Spleen (tissue), 7 donors: ENCODE data around the gene ABCC10.

Source experiments
- POLR2A ChIP-seq, 3 donors: fragments of 450-650 bp; IDR thresholded peaks; one replicate each; pipeline ENCODE4 v1.5.1; 2017; ENCODE audit warnings: antibody characterized with exemption in 3 of 3, mild to moderate bottlenecking in 1 of 3
- TF ChIP-seq, protein P1 (sequence below), 11 experiments: fragments of 200-600 bp in 7 of 11; fragments of 450-650 bp in 4 of 11; sonication (generic) in 4 of 11; IDR thresholded peaks in 8 of 11; conservative IDR thresholded peaks in 3 of 11; 1 replicate in 7 of 11; 2 replicates in 4 of 11; pipeline versions ENCODE4 v1.4.0 to v1.8.0; 2016 to 2021; ENCODE audit warnings: antibody characterized with exemption in 11 of 11, inconsistent platforms in 4 of 11, mild to moderate bottlenecking in 1 of 11
- donor health status: DM: no; HTN: no; CAD: no; lungs with moderate emphysema.
- donor health status: DM: no; HTN: no; CAD: no.
- donor health status: DM: no; HTN: no; CAD: no.

DNA sequence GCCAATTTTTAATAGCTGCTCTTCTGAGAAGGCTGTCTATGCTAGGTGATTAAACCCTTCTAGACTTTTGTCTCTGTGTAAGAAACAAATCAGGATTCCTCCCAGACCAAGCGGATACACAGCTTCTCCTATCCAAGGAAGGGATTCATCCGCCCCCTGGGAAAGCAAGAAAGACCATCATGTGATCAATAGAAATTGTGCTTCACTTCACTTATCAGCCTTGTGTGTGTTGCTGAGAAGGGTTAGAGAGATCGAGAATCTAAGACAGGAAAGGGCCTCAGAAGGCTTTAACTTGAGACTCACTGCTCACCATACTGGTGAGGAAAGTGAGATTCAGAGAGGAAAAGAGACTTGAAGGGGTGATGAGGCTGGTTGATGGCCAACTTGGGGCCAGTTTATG lies 1.5 kb downstream of the ABCC10 start:
- TF ChIP-seq, protein P1, sequence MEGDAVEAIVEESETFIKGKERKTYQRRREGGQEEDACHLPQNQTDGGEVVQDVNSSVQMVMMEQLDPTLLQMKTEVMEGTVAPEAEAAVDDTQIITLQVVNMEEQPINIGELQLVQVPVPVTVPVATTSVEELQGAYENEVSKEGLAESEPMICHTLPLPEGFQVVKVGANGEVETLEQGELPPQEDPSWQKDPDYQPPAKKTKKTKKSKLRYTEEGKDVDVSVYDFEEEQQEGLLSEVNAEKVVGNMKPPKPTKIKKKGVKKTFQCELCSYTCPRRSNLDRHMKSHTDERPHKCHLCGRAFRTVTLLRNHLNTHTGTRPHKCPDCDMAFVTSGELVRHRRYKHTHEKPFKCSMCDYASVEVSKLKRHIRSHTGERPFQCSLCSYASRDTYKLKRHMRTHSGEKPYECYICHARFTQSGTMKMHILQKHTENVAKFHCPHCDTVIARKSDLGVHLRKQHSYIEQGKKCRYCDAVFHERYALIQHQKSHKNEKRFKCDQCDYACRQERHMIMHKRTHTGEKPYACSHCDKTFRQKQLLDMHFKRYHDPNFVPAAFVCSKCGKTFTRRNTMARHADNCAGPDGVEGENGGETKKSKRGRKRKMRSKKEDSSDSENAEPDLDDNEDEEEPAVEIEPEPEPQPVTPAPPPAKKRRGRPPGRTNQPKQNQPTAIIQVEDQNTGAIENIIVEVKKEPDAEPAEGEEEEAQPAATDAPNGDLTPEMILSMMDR (IDR thresholded peaks at IDR 0.05 in 8 of 11, conservative IDR thresholded peaks at IDR 0.05 in 3 of 11), result no peak
- TF ChIP-seq POLR2A (IDR thresholded peaks at IDR 0.05), result no peak
